H54 (cell line): ENCODE data around the gene BLOC1S2.
A peak's percentile ranks its signal among the peaks of the same experiment; 100 is the strongest.

Experiments
- DNase-seq: peaks from one replicate; pipeline ENCODE4 v3.0.0; 2011; ENCODE audit warnings: low spot score, mixed read lengths; ENCODE audit not compliant: insufficient read length
- FAIRE-seq: peaks from 3 replicates; lab custom pipeline; 2011; peaks lifted over from hg19 to GRCh38; lab: Jason Lieb, UNC
- POLR2A ChIP-seq: IDR thresholded peaks from 2 replicates; pipeline ENCODE4 v1.6.1; 2011; ENCODE audit warnings: low read depth, mild to moderate bottlenecking, low read length

The BLOC1S2 gene

DNA sequence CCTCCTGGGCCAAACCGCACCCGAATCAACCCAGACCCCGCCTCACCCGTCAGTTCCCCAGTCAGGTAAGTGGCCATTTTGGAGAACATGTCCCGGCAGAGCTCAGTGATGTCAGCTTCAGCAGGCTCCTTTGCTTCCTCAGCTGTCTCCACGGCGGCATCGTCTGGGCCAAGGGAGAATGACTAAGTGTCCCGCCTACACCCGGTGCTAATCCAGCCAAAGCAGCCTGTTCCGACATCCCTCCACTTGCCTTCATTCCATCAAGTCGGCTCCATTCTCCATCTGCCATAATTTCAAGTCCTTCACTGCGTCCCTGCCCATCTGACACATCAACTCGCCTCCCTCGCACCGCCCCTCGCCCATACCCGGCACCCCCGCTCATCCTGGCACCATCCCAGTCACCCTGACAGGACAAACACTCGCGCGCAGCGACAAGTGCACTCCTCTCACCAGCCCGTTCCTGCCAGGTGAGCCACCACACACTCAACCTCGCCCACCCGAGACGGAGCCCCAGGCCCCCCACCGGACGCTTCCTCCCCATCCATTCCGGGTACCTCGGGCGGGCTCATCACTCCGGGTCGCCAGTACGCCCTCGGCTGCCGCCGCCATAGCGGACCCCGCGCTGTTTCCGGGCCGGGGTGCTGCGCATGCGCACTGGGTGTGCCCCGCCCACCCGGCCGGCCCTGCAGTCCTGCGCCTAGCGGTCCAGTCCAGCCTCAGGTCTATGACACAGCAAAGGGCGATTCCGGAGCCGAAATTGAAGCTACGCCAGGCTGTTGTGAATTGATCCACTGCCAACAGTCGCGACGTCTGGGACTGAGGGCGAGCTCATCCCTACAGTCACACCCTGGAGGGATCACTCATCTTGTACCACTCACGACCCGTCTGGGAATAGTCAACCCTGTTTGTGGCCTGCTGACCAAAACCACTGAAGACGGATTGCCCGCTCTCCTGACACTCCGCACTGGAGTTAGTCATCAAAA is at the start of gene BLOC1S2:
Gene BLOC1S2, minus strand, starts transcription at position 630 of the 983 bp plus-strand sequence. Its CDS starts 21 bp downstream, at position 609.
- peak; percentile 96 for DNase-seq
- no peak for FAIRE-seq
- peak; percentile 95 for TF ChIP-seq POLR2A

GRCh38 chr10:100334762-100335161 is 48.3 kb upstream of the BLOC1S2 start:
- FAIRE-seq (no peak), DNase-seq (no peak)
- no peak for TF ChIP-seq POLR2A

- TF ChIP-seq POLR2A: no peak
- DNase-seq (no peak), FAIRE-seq (no peak)
These were observed 47.4 kb upstream of the BLOC1S2 start for GRCh38 chr10:100333661-100334440.

DNA sequence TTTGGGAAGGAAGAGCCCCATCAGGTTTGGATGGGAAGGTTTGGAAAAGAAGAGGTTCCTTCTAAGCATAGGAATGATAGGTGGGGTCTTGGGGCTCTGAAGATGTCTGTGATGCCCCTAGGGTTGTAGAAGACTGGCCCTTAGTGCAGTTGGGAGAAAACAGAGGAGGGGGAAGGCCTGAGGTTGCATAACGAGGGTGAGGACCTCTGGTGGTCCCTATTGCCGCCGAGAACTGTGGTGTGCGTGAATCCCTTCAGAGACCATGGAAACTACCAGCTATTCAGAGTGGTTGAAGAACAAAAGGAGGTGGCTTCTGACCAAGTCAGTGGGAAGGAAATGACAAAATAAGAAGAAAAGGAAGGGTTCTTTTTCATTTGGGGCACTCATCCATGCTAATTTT is 46.6 kb upstream of the BLOC1S2 start:
- no peak for TF ChIP-seq POLR2A

GRCh38 chr10:100330079-100330478 is 43.6 kb upstream of the BLOC1S2 start, which contains the start of gene PKD2L1:
Gene PKD2L1, minus strand, starts transcription at chr10:100330228. Its CDS starts 125 bp downstream, at chr10:100330103.
- FAIRE-seq (no peak), DNase-seq (no peak)

More for the DNA sequence above, 46.6 kb upstream of the BLOC1S2 start:
- DNase-seq (no peak), FAIRE-seq (no peak)

GRCh38 chr10:100328198-100328597 is 41.7 kb upstream of the BLOC1S2 start:
- no peak for TF ChIP-seq POLR2A
- FAIRE-seq (no peak), DNase-seq (no peak)

More at GRCh38 chr10:100330079-100330478, 43.6 kb upstream of the BLOC1S2 start, which contains the start of gene PKD2L1:
- TF ChIP-seq POLR2A: no peak

GRCh38 chr10:100327718-100328009 is 41.2 kb upstream of the BLOC1S2 start:
- DNase-seq (no peak), FAIRE-seq (no peak)
- no peak for TF ChIP-seq POLR2A

DNA sequence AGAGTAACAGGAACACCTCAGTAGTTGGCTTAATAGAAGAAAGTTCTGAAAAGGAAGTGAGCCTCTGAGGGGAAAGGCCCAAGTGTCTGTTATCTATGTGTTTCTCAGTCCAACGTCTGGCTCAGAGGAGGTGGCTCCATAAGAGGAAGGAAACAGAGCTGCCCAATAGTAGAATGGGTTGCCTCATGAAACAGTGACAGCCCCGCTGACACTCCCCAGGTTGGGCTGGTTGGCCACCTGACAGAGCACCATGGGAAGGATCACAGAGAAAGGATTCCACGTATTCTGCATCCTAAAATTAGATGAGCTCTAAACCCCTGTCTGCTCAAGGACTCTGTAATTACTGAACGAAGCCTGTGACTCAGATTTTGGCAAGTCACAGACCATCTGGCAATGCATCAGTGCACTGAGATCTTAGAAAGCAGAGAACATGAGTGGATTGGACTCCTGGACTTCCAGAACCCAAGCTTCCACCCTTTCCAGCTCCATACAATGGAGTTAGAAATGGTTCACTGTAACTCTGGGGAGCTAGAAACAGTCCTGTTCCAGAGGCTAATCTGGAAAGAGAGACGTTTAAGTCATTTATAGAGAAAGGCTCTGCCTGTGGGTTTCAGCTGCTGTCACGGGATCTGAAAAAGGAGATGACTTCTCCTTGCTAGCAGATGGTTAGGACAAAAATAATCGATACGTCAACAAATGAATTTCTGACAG is 40.7 kb upstream of the BLOC1S2 start:
- TF ChIP-seq POLR2A: no peak
- FAIRE-seq (no peak), DNase-seq (no peak)

- no peak for DNase-seq
- TF ChIP-seq POLR2A: no peak
- no peak for FAIRE-seq
These were observed 38.7 kb upstream of the BLOC1S2 start for GRCh38 chr10:100325158-100325557.

- DNase-seq: no peak
- TF ChIP-seq POLR2A: no peak
- no peak for FAIRE-seq
These were observed 33.4 kb upstream of the BLOC1S2 start for GRCh38 chr10:100319707-100320402.

GRCh38 chr10:100318207-100318606 is 31.7 kb upstream of the BLOC1S2 start:
- no peak for TF ChIP-seq POLR2A
- no peak for FAIRE-seq

DNA sequence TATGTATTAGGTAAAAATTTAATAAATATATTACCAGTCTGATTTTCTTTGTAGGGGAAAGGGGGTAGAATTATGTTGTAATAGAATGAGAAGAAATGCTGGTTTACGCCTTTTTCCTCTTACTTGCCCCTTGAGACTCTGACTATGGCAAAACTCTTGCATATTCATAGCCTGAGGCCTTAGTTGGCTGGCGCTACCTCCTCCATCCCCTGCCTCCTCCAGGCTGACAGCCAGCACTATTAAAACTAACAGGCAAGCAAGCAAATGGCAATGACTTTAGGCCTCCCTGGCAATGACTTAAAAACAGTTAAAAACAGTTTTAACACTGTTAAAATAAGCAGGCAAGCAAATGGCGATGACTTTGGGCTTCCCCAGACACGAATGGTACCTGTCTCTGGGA is 29.1 kb upstream of the BLOC1S2 start:
- TF ChIP-seq POLR2A: no peak
- no peak for FAIRE-seq
- no peak for DNase-seq

More at GRCh38 chr10:100318207-100318606, 31.7 kb upstream of the BLOC1S2 start:
- DNase-seq: no peak

DNA sequence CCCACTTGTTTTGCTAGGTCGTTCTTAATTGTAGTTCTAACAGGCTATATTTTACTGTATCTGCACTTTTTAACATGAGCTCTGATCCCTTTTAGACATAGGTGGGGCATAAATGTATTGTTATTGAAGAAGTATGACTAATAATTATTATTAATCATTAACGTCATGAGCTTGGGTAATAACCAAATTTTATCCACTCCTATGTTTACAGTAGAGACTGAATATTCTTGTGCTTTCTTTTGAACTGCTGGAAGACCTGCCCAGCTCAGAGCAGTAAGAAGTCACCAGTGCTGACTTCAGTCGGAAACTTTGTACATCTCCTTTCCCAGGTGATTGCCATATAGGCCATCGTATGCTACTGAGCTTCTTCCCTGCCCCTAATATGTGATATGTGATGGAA is 24.8 kb upstream of the BLOC1S2 start:
- DNase-seq: no peak
- FAIRE-seq: no peak
- TF ChIP-seq POLR2A: no peak

DNA sequence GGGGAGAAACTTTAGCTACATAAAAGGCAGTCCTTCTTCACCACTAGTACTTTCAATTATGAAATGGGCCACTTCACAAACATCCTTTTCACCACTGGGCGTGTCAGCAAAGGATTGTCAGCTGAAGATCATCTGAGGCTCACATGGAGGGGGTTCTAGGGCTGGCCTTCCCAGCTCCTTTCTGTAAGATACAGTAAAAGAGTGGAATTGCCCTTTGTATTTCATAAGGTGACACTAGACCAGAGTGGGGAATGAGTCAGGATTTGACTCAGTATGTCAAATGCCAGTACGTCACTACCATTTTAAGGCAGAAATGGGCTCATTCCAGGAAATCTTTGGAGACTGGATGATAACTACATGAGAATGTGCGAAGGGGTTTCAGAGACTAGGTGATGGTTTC is 21.2 kb upstream of the BLOC1S2 start:
- no peak for TF ChIP-seq POLR2A
- DNase-seq (peak; percentile 13), FAIRE-seq (no peak)
